Smooth muscle cell (in vitro differentiated cells): ENCODE data around the gene SSBP4. TPM values are rescaled to one million over a fixed set of nuclear protein-coding genes. Genes with fewer than 3 reads are reported as not detected.

ENCODE experiments used
- DNase-seq: peaks from one replicate; lab custom pipeline; 2025; ENCODE audit not compliant: unreplicated experiment; lab: John Stamatoyannopoulos, UW
- H2AFZ ChIP-seq: fragments of 200-600 bp; sonication (generic); 2 replicates; pipeline ENCODE4 v1.6.0; 2016; ENCODE audit warnings: antibody characterized with exemption, low read depth, mild to moderate bottlenecking
- H3F3A ChIP-seq: fragments of 200-600 bp; sonication (generic); 2 replicates; pipeline ENCODE4 v1.6.0; 2017; ENCODE audit warnings: antibody characterized with exemption, low read depth
- H3K27ac ChIP-seq: fragments of 200-600 bp; sonication (generic); 2 replicates; pipeline ENCODE4 v1.5.1; 2016; ENCODE audit warnings: low read depth, mild to moderate bottlenecking
- H3K27me3 ChIP-seq: fragments of 200-600 bp; sonication (generic); 2 replicates; pipeline ENCODE4 v1.6.1; 2016; ENCODE audit warnings: low read depth, mild to moderate bottlenecking
- H3K36me3 ChIP-seq: fragments of 200-600 bp; sonication (generic); 2 replicates; pipeline ENCODE4 v1.5.1; 2016; ENCODE audit warnings: low read depth
- H3K4me1 ChIP-seq: fragments of 200-600 bp; sonication (generic); 2 replicates; pipeline ENCODE4 v1.5.1; 2016; ENCODE audit warnings: low read depth
- H3K4me2 ChIP-seq: fragments of 200-600 bp; sonication (generic); 2 replicates; pipeline ENCODE4 v1.6.0; 2016; ENCODE audit warnings: mild to moderate bottlenecking
- H3K4me3 ChIP-seq: fragments of 200-600 bp; sonication (generic); 2 replicates; pipeline ENCODE4 v1.5.1; 2016; ENCODE audit warnings: mild to moderate bottlenecking
- H3K79me2 ChIP-seq: fragments of 200-600 bp; sonication (generic); 2 replicates; pipeline ENCODE4 v1.6.0; 2016; ENCODE audit warnings: low read depth, mild to moderate bottlenecking
- H3K9ac ChIP-seq: fragments of 200-600 bp; sonication (generic); 2 replicates; pipeline ENCODE4 v1.6.0; 2016; ENCODE audit warnings: low read depth
- H3K9me3 ChIP-seq: fragments of 200-600 bp; sonication (generic); replicated peaks from 2 replicates; pipeline ENCODE4 v1.5.1; 2016; ENCODE audit warnings: low read depth
- H4K20me1 ChIP-seq: fragments of 200-600 bp; sonication (generic); 2 replicates; pipeline ENCODE4 v1.6.0; 2016; ENCODE audit warnings: low read depth
- WGBS: methylation state at CpG from one replicate; pipeline ENCODE4 v1.1.7; 2016; ENCODE audit warnings: low lambda C conversion rate; 5-methylcytosine and 5-hydroxymethylcytosine counted together
- polyA plus RNA-seq: library from polyadenylated mRNA; unstranded; fragments of >200 nt; fragmentation: Nextera tagmentation; extraction: Ambion mirVana; gene quantifications from 2 replicates; pipeline ENCODE4 v1.2.1, GENCODE V29; 2016
- total RNA-seq: library from RNA; depleted of rRNA; stranded (reverse); fragments of >200 nt; gene quantifications from 2 replicates; pipeline ENCODE4 v1.2.3, GENCODE V29; 2014
- TF ChIP-seq, protein P1 (sequence below): fragments of 200-600 bp; sonication (generic); IDR thresholded peaks from 2 replicates; pipeline ENCODE4 v1.5.1; 2017; ENCODE audit warnings: borderline replicate concordance, mild to moderate bottlenecking, antibody characterized with exemption; ENCODE audit not compliant: insufficient read depth, poor library complexity, severe bottlenecking

The SSBP4 gene
- total and polyA plus RNA-seq, 2 experiments from 2014 or later, result 44.1 to 124 TPM

- peaks cover 26% of the 10 kb centered on the region for H4K20me1 ChIP-seq
- H3K9me3 ChIP-seq, result no peaks in the 10 kb centered on the region
- no peaks in the 10 kb centered on the region for H3K27me3 ChIP-seq
- TF ChIP-seq, protein P1, sequence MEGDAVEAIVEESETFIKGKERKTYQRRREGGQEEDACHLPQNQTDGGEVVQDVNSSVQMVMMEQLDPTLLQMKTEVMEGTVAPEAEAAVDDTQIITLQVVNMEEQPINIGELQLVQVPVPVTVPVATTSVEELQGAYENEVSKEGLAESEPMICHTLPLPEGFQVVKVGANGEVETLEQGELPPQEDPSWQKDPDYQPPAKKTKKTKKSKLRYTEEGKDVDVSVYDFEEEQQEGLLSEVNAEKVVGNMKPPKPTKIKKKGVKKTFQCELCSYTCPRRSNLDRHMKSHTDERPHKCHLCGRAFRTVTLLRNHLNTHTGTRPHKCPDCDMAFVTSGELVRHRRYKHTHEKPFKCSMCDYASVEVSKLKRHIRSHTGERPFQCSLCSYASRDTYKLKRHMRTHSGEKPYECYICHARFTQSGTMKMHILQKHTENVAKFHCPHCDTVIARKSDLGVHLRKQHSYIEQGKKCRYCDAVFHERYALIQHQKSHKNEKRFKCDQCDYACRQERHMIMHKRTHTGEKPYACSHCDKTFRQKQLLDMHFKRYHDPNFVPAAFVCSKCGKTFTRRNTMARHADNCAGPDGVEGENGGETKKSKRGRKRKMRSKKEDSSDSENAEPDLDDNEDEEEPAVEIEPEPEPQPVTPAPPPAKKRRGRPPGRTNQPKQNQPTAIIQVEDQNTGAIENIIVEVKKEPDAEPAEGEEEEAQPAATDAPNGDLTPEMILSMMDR, result no peak
- H2AFZ ChIP-seq, result no peak overlapping the region
- no peak for DNase-seq
- H3K4me2 ChIP-seq, result peak overlapping the region; percentile 90
- peaks cover 26% of the 10 kb centered on the region for H3K4me1 ChIP-seq
- H3K9ac ChIP-seq, result peak overlapping the region; percentile 94
- peak overlapping the region; percentile 63 for H3K4me3 ChIP-seq
- WGBS, result 46% methylated on average over 10 of the region's 13 CpGs
- peaks cover 8% of the 10 kb centered on the region for H3K79me2 ChIP-seq
- H3F3A ChIP-seq, result peaks cover 8% of the 10 kb centered on the region
- H3K36me3 ChIP-seq, result no peaks in the 10 kb centered on the region
- H3K27ac ChIP-seq, result peak overlapping the region; percentile 97
Observed at GRCh38 chr19:18429717-18430416, 10.7 kb downstream of the SSBP4 start.

DNA sequence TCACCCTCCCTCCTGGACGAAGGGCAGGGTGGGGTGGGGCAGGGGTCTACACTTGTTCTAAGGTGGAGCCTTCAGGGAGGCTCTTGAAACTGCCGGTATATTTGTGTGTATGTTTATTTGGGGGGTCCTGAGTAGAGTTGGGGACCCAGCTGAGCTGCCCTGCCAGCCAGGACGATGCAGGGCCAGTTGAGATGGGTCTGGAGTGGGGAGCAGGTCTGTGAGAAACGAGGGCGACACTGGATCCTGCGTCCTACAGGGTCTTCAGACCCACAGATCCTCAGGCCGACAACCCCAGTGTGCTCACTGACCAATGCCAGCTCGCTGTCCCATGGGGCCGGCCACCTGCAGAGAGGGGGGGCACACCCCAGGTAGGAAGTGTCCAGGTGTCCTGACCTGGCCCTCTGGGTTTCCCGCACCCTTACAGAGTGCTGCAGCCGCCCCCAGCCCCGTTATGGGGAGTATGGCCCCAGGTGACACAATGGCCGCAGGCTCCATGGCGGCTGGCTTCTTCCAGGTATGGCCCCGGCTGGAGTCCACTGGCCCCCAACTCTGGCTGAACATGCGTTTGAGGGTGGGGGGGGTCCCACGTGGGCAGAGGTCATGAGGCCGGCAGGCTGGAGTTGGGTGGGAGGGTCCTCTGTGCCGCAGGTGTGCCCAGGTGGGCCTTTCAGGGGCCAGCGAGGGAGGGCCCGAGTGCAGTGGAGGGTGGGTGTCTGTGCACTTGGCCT is 11.4 kb downstream of the SSBP4 start:
- Histone ChIP-seq H3K4me2 (no peak overlapping the region), H3K36me3 (no peaks in the 10 kb centered on the region), H3K9me3 (no peaks in the 10 kb centered on the region), H3F3A (peaks cover 8% of the 10 kb centered on the region), H3K4me1 (peaks cover 26% of the 10 kb centered on the region), H3K4me3 (no peak overlapping the region), H4K20me1 (peaks cover 21% of the 10 kb centered on the region), H3K27ac (no peak overlapping the region), H3K79me2 (peaks cover 7% of the 10 kb centered on the region), H3K9ac (no peak overlapping the region), H2AFZ (no peak overlapping the region), H3K27me3 (no peaks in the 10 kb centered on the region)
- no peak for DNase-seq
- 88% methylated on average over 14 of the region's 21 CpGs for WGBS
- TF ChIP-seq, protein P1, result no peak

- H3K4me3 ChIP-seq, result no peak overlapping the region
- TF ChIP-seq, protein P1, result no peak
- H4K20me1 ChIP-seq, result peaks cover 21% of the 10 kb centered on the region
- H2AFZ ChIP-seq, result no peak overlapping the region
- no peaks in the 10 kb centered on the region for H3K27me3 ChIP-seq
- no peak overlapping the region for H3K27ac ChIP-seq
- DNase-seq, result no peak
- no peak overlapping the region for H3K9ac ChIP-seq
- peak overlapping the region; percentile 95 for H3K4me2 ChIP-seq
- peaks cover 8% of the 10 kb centered on the region for H3F3A ChIP-seq
- peaks cover 7% of the 10 kb centered on the region for H3K79me2 ChIP-seq
- no peaks in the 10 kb centered on the region for H3K36me3 ChIP-seq
- no peaks in the 10 kb centered on the region for H3K9me3 ChIP-seq
- 93% methylated on average over 22 of the region's 34 CpGs for WGBS
- peaks cover 27% of the 10 kb centered on the region for H3K4me1 ChIP-seq
Observed at GRCh38 chr19:18431351-18432197, 12.4 kb downstream of the SSBP4 start.
